ENCODE data around the gene CD44. TPM values are rescaled to one million over a fixed set of nuclear protein-coding genes. Genes with fewer than 3 reads are reported as not detected.

CD44 gene
- total RNA-seq, 4 donors from 2014 or later, result 211 to 319 (median 266) TPM

- 83% methylated on average over 3 to 5 of the region's 5 CpGs for whole genome bisulfite sequencing, 2 donors (ENCODE audit: low coverage in 1 of 2)
- peaks cover 0 to 5% (median 0%) of the 10 kb centered on the region in 3 donors for H3K4me1 ChIP-seq
- H3K4me3 ChIP-seq, result no peak overlapping the region
- H3K27me3 ChIP-seq, result no peaks in the 10 kb centered on the region
- no peak overlapping the region for H3K27ac ChIP-seq
- no peak for TF ChIP-seq POLR2A (IDR thresholded peaks at IDR 0.05)
- no peak for TF ChIP-seq EP300 (IDR thresholded peaks at IDR 0.05)
- TF ChIP-seq POLR2AphosphoS5 (IDR thresholded peaks at IDR 0.05), result no peak
- TF ChIP-seq CTCF (IDR thresholded peaks at IDR 0.05), result no peak
- no peak for ATAC-seq
- H3K36me3 ChIP-seq, result peaks cover 5 to 69% of the 10 kb centered on the region in 2 donors
- H3K9me3 ChIP-seq, result no peaks in the 10 kb centered on the region
Observed at GRCh38 chr11:35204614-35205013, 65.6 kb downstream of the CD44 start.

GRCh38 chr11:35206616-35207015 is 67.6 kb downstream of the CD44 start:
- 100% methylated on average over 1 of the region's 1 CpG for WGBS, 2 donors (ENCODE audit: low coverage in 1 of 2)
- H3K4me3 ChIP-seq, result no peak overlapping the region
- peaks cover 0 to 72% of the 10 kb centered on the region in 2 donors for H3K36me3 ChIP-seq
- no peak for ATAC-seq
- no peak for TF ChIP-seq POLR2AphosphoS5 (IDR thresholded peaks at IDR 0.05)
- no peak for TF ChIP-seq CTCF (IDR thresholded peaks at IDR 0.05)
- TF ChIP-seq EP300 (IDR thresholded peaks at IDR 0.05), result no peak
- TF ChIP-seq POLR2A (IDR thresholded peaks at IDR 0.05), result no peak
- H3K4me1 ChIP-seq, result peaks cover 0 to 5% (median 0%) of the 10 kb centered on the region in 3 donors
- no peaks in the 10 kb centered on the region for H3K27me3 ChIP-seq
- H3K27ac ChIP-seq, result no peak overlapping the region
- H3K9me3 ChIP-seq, result no peaks in the 10 kb centered on the region

- no peak for TF ChIP-seq POLR2AphosphoS5 (IDR thresholded peaks at IDR 0.05)
- TF ChIP-seq CTCF (IDR thresholded peaks at IDR 0.05), result no peak
- TF ChIP-seq POLR2A (IDR thresholded peaks at IDR 0.05), result no peak
- TF ChIP-seq EP300 (IDR thresholded peaks at IDR 0.05), result no peak
- WGBS, 2 donors (ENCODE audit: low coverage in 1 of 2), result 80 to 81% methylated on average over 9 to 10 of the region's 10 CpGs
- H3K4me1 ChIP-seq, result peaks cover 0 to 13% (median 0%) of the 10 kb centered on the region in 3 donors
- no peak overlapping the region for H3K4me3 ChIP-seq
- no peaks in the 10 kb centered on the region for H3K27me3 ChIP-seq
- peaks cover 0 to 64% of the 10 kb centered on the region in 2 donors for H3K36me3 ChIP-seq
- no peaks in the 10 kb centered on the region for H3K9me3 ChIP-seq
- no peak for ATAC-seq
- H3K27ac ChIP-seq, result no peak overlapping the region
Observed at GRCh38 chr11:35207471-35208403, 68.8 kb downstream of the CD44 start.

- Histone ChIP-seq H3K27ac (no peak overlapping the region), H3K9me3 (no peaks in the 10 kb centered on the region), H3K4me1 (peaks cover 0 to 20% (median 0%) of the 10 kb centered on the region in 3 donors), H3K27me3 (no peaks in the 10 kb centered on the region), H3K4me3 (no peak overlapping the region), H3K36me3 (peaks cover 0 to 62% of the 10 kb centered on the region in 2 donors)
- TF ChIP-seq CTCF (IDR thresholded peaks at IDR 0.05) (no peak), POLR2AphosphoS5 (IDR thresholded peaks at IDR 0.05) (no peak), POLR2A (IDR thresholded peaks at IDR 0.05) (no peak), EP300 (IDR thresholded peaks at IDR 0.05) (no peak)
- no peak for ATAC-seq
- WGBS, 2 donors (ENCODE audit: low coverage in 1 of 2), result 63 to 74% methylated on average over 3 to 4 of the region's 4 CpGs
Observed at GRCh38 chr11:35208795-35209194, 69.8 kb downstream of the CD44 start.

Measured in gastroesophageal sphincter (tissue), 4 donors.